Heart right ventricle (tissue), 16 donors: ENCODE measurements around the gene GDAP2. TPM values are rescaled to one million over a fixed set of nuclear protein-coding genes. Genes with fewer than 3 reads are reported as not detected.
A peak's percentile ranks its signal among the peaks of the same experiment; 100 is the strongest.
"Not testable (repeated sequence)": the region's sequence is repeated elsewhere in the genome, so short reads cannot be mapped to it uniquely, and the experiment has no call there.

Experiments used
- ATAC-seq, 8 donors: fragments of 200-7000 bp; cut with Tn5 transposase; one replicate each; pipeline ENCODE4 v1.9.1; 2020; ENCODE audit warnings: mild to moderate bottlenecking in 8 of 8, moderate library complexity in 8 of 8, moderate number of reproducible peaks in 1 of 8
- DNase-seq, 2 donors: peaks; one replicate each; pipeline ENCODE4 v3.0.0-alpha.2; 2020
- H3K27ac ChIP-seq, 10 donors: fragments of 200-600 bp; sonication (generic) in 2 of 10; one replicate each; pipeline versions ENCODE4 v1.5.0 to v1.8.0; 2020 to 2022; ENCODE audit warnings: mild to moderate bottlenecking in 3 of 10
- H3K27me3 ChIP-seq, 7 donors: fragments of 200-600 bp; one replicate each; pipeline ENCODE4 v1.8.0; 2021 to 2022; ENCODE audit warnings: mild to moderate bottlenecking in 2 of 7
- H3K36me3 ChIP-seq, 9 donors: fragments of 200-600 bp; sonication (generic) in 1 of 9; one replicate each; pipeline versions ENCODE4 v1.5.0 to v1.8.0; 2020 to 2022; ENCODE audit warnings: mild to moderate bottlenecking in 2 of 9
- H3K4me1 ChIP-seq, 9 donors: fragments of 200-600 bp; sonication (generic) in 1 of 9; one replicate each; pipeline versions ENCODE4 v1.5.0 to v1.8.0; 2020 to 2022; ENCODE audit warnings: mild to moderate bottlenecking in 4 of 9
- H3K4me3 ChIP-seq, 10 donors: fragments of 200-600 bp; sonication (generic) in 2 of 10; one replicate each; pipeline versions ENCODE4 v1.5.0 to v1.8.0; 2020 to 2022; ENCODE audit warnings: mild to moderate bottlenecking in 7 of 10, moderate library complexity in 2 of 10
- H3K9me3 ChIP-seq, 11 donors: fragments of 200-600 bp in 10 of 11; sonication (generic) in 2 of 11; one replicate each; pipeline versions ENCODE4 v1.5.0 to v1.8.0; 2013 to 2022; ENCODE audit warnings: mild to moderate bottlenecking in 2 of 11, control low read depth in 1 of 11, moderate library complexity in 1 of 11
- CTCF ChIP-seq, 9 donors: fragments of 200-600 bp; sonication (generic) in 2 of 9; IDR thresholded peaks; one replicate each; pipeline versions ENCODE4 v1.5.0 to v1.8.0; 2021 to 2022; ENCODE audit warnings: antibody characterized with exemption in 9 of 9, mild to moderate bottlenecking in 5 of 9, moderate library complexity in 1 of 9
- WGBS, 2 donors: extraction: QIAGEN DNeasy Blood & Tissue Kit; methylation state at CpG; one replicate each; pipeline ENCODE4 v1.1.7; 2013; ENCODE audit warnings: inconsistent platforms in 1 of 2; 5-methylcytosine and 5-hydroxymethylcytosine counted together
- intact Hi-C, 10 donors: fragments of 100-400 bp; cut with DNase I; formaldehyde crosslinking; loops; one replicate each; pipeline versions ENCODE4 v1.11.1 to v1.14.2; 2022
- polyA plus RNA-seq, 2 donors: library from polyadenylated mRNA; stranded (reverse); fragments of 200-250 nt; gene quantifications; one replicate each; pipeline ENCODE4 v1.2.3, GENCODE V29; 2013
- total RNA-seq, 10 donors: library from RNA; stranded (reverse); fragmentation: NEBNext Ultra II Directional in 3 of 10; extraction: Animal tissue kit (Norgen Biotek cat#: 25700) in 3 of 10; gene quantifications; one replicate each; pipeline versions ENCODE4 v1.2.1 to v1.2.4, GENCODE V29; 2021 to 2023
- donor health status: Arrhythmogenic right ventricular cardiomyopathy.
- donor health status: ischemic (EF 13 %, LVEDD 7.1; RV severe dilation, severe dysfunction).
- donor health status: healthy with polysubstance abuse.
- donor health status: DM: no; HTN: yes; CAD: no.
- donor health status: DM: no; HTN: no; CAD: no.
- donor health status: ischemic (EF 25% LVEDD 6.9; RV normal size, moderate dysfunction).
- donor health status: ischemic (EF 25% LVEDD 5.7; RV mildly dilated, moderate dysfunction).
- donor health status: healthy.
- donor health status: DM: yes; HTN: yes; CAD: no.
- donor health status: Ischemic cardiomyopathy.
- donor health status: ischemic (EF 35%, LVEDD 5.7; RV mildly dilated, moderate dysfunction).
- donor health status: nonischemic (EF 11% LVEDD 7.7; RV severe dilation, severe dysfunction).
- donor health status: DM: yes; HTN: yes; CAD: no.
- donor health status: PGD.
- donor health status: ischemic (EF 29% LVEDD 5.4; RV normal size, mild dysfunction).
- donor health status: nonischemic (EF 23%, LVEDD 6.1; RV moderate dilation, normal function).

Gene GDAP2
- total and polyA plus RNA-seq, 12 donors: 1.7 to 24.2 (median 17.7) TPM

- Histone ChIP-seq H3K9me3 (no peaks in the 10 kb centered on the region), H3K27me3 (no peaks in the 10 kb centered on the region), H3K4me1 (peaks cover 0 to 54% (median 36%) of the 10 kb centered on the region in 9 donors), H3K27ac (peak overlapping the region in 6 of 10 donors; percentile 21 to 95 (median 90)), H3K36me3 (peaks cover 0 to 22% (median 0%) of the 10 kb centered on the region in 9 donors), H3K4me3 (peak overlapping the region; percentile 79 to 97 (median 90))
- no peak for TF ChIP-seq CTCF (IDR thresholded peaks at IDR 0.05)
- DNase-seq (no peak), ATAC-seq (no peak)
- intact Hi-C loops: no loop called here
- 7 to 9% methylated on average over 6 of the region's 6 CpGs for WGBS, 2 donors
Measured at GRCh38 chr1:117930484-117930883, 1.1 kb upstream of the GDAP2 start.

GRCh38 chr1:117930173-117930447 is 689 bp upstream of the GDAP2 start:
- DNase-seq: no peak
- Histone ChIP-seq H3K36me3 (peaks cover 0 to 19% (median 0%) of the 10 kb centered on the region in 9 donors), H3K27me3 (no peaks in the 10 kb centered on the region), H3K4me3 (peak overlapping the region; percentile 79 to 97 (median 90)), H3K9me3 (no peaks in the 10 kb centered on the region), H3K4me1 (peaks cover 0 to 58% (median 36%) of the 10 kb centered on the region in 9 donors), H3K27ac (peak overlapping the region in 9 of 10 donors; percentile 81 to 95 (median 89))
- no peak for TF ChIP-seq CTCF (IDR thresholded peaks at IDR 0.05)
- 1% methylated on average over 12 of the region's 12 CpGs for WGBS, 2 donors
- no peak for ATAC-seq
- intact Hi-C loops: no loop called here

GRCh38 chr1:117928881-117929342 is 509 bp downstream of the GDAP2 start:
- Histone ChIP-seq H3K27ac (peak overlapping the region; percentile 65 to 95 (median 89)), H3K36me3 (peaks cover 0 to 7% (median 0%) of the 10 kb centered on the region in 9 donors), H3K4me3 (peak overlapping the region; percentile 79 to 97 (median 90)), H3K9me3 (no peaks in the 10 kb centered on the region), H3K27me3 (no peaks in the 10 kb centered on the region), H3K4me1 (peaks cover 0 to 58% (median 36%) of the 10 kb centered on the region in 9 donors)
- intact Hi-C loops: loop anchor here in 1 of 10 donors (10.0 kb wide), 1 partner anchor 564 kb away; the partner anchor contains the start of gene MAN1A2
- 1% methylated on average over 24 of the region's 24 CpGs for WGBS, 2 donors
- TF ChIP-seq CTCF (IDR thresholded peaks at IDR 0.05): peak in 5 of 9 donors; percentile 4 to 30 (median 25)
- ATAC-seq (peak; percentile 70 to 86 (median 78)), DNase-seq (peak; percentile 38 to 65)

GRCh38 chr1:117925981-117926380 is 3.4 kb downstream of the GDAP2 start:
- Histone ChIP-seq H3K36me3 (no peaks in the 10 kb centered on the region), H3K27me3 (no peaks in the 10 kb centered on the region), H3K9me3 (no peaks in the 10 kb centered on the region), H3K27ac (peak overlapping the region in 1 of 10 donors; percentile 65), H3K4me1 (peaks cover 0 to 42% (median 29%) of the 10 kb centered on the region in 9 donors), H3K4me3 (no peak overlapping the region)
- DNase-seq (no peak), ATAC-seq (no peak)
- no peak for TF ChIP-seq CTCF (IDR thresholded peaks at IDR 0.05)
- WGBS, 2 donors: 90 to 94% methylated on average over 3 of the region's 3 CpGs
- intact Hi-C loops: loop anchor here in 1 of 10 donors (10.0 kb wide), 1 partner anchor 561 kb away; the partner anchor contains the start of gene MAN1A2

- intact Hi-C loops: loop anchor here in 1 of 10 donors (10.0 kb wide), 1 partner anchor 558 kb away; the partner anchor contains the start of gene MAN1A2
- 92 to 93% methylated on average over 7 of the region's 7 CpGs for WGBS, 2 donors
- not testable (repeated sequence) for ATAC-seq, H3K27ac ChIP-seq, H3K9me3 ChIP-seq, DNase-seq, H3K27me3 ChIP-seq, H3K4me3 ChIP-seq
- peaks cover 0 to 22% (median 5%) of the 10 kb centered on the region in 9 donors for H3K4me1 ChIP-seq
- peaks cover 0 to 27% (median 18%) of the 10 kb centered on the region in 9 donors for H3K36me3 ChIP-seq
Measured at GRCh38 chr1:117922717-117923116, 6.7 kb downstream of the GDAP2 start.
